Measurements from ENCODE around the gene S100A9. TPM values are rescaled to one million over a fixed set of nuclear protein-coding genes. Genes with fewer than 3 reads are reported as not detected.
A peak's percentile ranks its signal among the peaks of the same experiment; 100 is the strongest.
"Not testable (repeated sequence)": the region's sequence is repeated elsewhere in the genome, so short reads cannot be mapped to it uniquely, and the experiment has no call there.

The S100A9 gene
- total RNA-seq = 88.9 TPM

DNA sequence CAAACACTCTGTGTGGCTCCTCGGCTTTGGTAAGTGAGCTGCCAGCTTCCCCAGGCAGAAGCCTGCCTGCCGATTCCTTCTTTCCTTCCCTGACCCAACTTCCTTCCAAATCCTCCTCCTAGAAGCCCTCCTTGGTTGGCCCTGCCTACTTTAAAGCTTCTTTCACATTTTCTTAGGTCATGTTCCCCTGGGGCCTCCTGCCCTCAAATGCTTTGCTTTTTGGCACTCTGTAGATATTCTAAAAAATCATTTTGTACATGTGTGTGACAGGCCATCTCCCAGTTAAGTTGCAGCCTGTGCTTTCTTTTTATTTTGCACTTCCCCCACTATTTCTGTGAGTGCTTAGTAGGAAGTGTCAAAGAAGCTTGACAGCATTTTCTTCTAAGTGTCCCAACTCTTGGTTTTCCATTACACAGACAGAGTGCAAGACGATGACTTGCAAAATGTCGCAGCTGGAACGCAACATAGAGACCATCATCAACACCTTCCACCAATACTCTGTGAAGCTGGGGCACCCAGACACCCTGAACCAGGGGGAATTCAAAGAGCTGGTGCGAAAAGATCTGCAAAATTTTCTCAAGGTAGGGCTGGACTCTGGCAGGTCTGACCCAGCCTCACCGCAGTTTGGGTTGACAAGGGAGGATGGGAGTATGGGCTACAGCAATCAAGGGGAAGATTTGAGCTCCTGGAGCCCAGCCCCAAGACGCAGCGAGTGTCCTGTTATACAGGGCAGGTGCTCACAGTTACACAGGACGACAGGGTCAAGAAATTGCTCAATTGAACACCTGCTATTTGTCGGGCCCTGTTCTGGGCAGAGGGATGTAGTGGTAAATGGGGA, at the start of gene S100A9:
S100A9 (plus strand) TSS at position 2 of the 838 bp plus-strand sequence; CDS start at position 432, 430 bp downstream.
- peak in 1 of 3 donors; percentile 46 for DNase-seq (ENCODE audit: low read depth in 2 of 3, low spot score in 2 of 3)

DNA sequence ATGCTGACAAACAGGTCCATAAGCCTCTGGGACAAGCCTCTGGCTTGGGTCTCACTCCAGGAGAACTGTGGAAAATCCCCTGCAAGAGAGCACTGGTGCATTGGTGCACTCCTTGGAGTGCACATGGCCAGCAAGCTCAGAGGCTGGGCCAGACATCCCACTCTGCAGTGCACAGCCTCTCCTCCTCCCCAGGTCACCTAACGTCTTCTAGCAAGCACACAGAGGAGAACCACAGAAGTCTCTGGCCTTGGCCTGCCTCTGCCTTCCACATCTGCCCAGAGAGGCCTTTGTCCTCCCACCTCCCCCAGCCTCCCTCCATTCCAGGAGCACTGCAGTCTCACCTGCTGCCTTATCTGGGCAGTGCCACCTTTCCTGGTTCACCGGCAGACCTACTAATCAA, 49.1 kb upstream of the S100A9 start:
- DNase-seq (ENCODE audit: low read depth in 2 of 3, low spot score in 2 of 3) = no peak

DNA sequence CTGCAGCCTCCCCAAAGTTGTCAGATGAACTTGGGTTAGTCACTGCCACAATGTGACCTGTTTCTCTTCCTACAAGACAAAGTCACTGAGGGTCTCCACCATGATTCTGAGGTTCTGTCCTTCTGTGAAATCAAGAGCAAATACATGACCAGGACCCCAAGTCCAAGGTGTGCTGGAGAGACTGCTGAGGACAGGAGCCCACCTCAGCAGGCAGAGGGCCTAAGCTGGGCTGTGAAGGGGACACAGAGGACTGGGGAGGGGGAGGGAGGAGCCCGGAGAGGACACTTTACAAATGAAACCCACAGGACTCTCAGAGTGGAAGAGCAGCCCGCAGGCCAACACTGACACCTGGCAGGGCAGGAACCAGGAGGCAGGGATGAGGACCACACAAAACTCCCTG, 48.2 kb upstream of the S100A9 start:
- no peak for DNase-seq (ENCODE audit: low read depth in 2 of 3, low spot score in 2 of 3)

DNA sequence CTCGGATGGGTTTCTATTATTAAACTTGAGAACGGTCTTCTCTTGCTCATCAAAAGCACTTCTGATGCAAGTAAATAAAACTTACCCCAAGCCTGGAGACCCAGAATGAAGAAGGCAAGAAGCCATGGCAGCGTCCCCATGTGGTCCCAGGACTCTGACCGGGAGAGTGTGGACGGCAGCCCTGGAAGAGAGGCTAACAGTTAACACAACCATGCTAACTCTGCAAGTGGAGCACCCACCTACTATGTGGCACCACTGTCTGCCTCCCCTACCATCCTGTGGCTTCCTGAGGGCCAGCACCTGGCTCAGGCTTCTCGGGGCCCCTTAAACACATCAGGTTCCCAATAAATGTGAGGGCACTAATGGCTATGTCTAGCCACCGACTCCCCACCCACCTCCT, 47.1 kb upstream of the S100A9 start:
- DNase-seq (ENCODE audit: low read depth in 2 of 3, low spot score in 2 of 3) = no peak

DNA sequence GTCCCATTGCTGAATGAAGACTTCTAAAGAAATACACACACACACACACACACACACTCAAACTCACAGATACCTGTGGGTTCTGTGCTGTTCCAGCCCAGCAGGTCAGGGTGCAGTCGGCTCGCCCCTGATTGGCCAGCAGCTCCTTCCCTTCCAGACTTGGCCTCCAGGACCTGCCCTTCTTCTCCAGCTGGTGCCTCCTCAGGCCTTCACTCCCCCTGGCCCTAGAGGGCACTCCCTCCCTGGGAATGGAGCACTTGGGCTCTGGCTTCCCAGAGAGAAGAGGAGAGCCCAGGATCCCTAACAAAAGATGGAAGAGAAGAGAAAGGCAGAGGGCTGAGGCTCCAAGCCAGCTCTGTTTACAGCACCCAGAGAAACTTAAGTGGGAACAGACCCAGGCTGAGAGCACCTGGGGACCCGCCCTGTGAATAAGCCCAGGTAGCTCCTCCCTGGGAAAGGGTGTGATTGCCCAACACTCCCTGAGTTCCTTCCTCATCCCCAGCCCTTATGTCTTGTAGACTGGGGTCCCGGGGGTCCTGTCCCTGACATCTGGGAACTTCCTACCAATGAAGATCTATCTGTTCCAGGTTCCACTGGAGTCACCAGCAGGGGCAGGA, 45.0 kb upstream of the S100A9 start, which contains the start of gene PGLYRP3:
PGLYRP3 (minus strand) TSS at position 383 of the 617 bp plus-strand sequence. CDS start 2,287 bp downstream, outside the sequence.
- DNase-seq (ENCODE audit: low read depth in 2 of 3, low spot score in 2 of 3) = no peak

DNA sequence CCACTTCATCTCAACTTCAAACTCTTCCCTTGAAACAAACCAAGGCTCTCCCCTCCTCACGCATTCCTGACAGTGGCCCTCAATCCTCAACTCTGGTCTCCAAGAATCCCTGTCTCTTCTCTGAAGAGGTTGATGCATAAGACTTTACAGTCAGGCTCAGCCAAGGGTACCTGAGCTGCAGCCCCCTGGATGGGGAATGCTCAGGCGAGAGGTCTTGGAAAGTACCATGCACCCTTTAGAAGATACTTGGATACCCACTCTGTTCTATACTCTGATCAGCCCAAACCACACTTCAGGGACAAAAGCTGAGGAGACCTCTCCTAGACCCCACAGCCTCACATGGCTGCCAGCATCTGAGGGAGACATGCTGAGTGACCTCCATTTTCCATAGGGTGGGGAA, 44.4 kb upstream of the S100A9 start:
- no peak for DNase-seq (ENCODE audit: low read depth in 2 of 3, low spot score in 2 of 3)

DNA sequence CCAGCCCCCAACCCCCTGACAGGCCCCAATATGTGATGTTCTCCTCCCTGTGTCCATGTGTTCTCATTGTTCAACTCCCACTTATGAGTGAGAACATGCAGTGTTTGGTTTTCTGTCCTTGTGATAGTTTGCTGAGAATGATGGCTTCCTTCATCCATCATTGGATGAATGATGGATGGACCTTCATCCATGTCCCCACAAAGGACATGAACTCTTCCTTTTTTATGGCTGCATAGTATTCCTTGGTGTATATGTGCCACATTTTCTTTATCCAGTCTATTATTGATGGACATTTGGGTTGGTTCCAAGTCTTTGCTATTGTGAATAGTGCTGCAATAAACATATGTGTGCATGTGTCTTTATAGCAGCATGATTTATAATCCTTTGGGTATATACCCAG, 43.3 kb upstream of the S100A9 start:
- DNase-seq (ENCODE audit: low read depth in 2 of 3, low spot score in 2 of 3) = not testable (repeated sequence)

DNA sequence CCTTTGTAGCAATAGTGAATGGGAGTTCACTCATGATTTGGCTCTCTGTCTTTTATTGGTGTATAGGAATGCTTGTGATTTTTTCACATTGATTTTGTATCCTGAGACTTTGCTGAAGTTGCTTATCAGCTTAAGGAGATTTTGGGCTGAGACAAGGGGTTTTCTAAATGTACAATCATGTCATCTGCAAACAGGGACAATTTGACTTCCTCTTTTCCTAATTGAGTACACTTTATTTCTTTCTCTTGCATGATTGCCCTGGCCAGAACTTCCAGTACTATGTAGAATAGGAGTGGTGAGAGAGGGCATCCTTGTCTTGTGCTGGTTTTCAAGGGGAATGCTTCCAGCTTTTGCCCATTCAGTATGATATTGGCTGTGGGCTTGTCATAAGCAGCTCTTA, 41.6 kb upstream of the S100A9 start:
- DNase-seq (ENCODE audit: low read depth in 2 of 3, low spot score in 2 of 3) = not testable (repeated sequence)

DNA sequence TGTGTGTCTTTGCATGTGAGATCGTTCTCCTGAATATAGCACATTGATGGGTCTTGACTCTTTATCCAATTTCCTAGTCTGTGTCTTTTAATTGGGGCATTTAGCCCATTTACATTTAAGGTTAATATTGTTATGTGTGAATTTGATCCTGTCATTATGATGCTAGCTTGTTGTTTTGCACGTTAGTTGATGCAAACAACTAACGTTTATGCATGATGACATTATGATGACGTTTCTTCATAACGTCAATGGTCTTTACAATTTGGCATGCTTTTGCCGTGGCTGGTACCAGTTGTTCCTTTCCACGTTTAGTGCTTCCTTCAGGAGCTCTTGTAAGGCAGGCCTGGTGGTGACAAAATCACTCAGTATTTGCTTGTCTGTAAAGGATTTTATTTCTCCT, 39.5 kb upstream of the S100A9 start:
- not testable (repeated sequence) for DNase-seq (ENCODE audit: low read depth in 2 of 3, low spot score in 2 of 3)

DNA sequence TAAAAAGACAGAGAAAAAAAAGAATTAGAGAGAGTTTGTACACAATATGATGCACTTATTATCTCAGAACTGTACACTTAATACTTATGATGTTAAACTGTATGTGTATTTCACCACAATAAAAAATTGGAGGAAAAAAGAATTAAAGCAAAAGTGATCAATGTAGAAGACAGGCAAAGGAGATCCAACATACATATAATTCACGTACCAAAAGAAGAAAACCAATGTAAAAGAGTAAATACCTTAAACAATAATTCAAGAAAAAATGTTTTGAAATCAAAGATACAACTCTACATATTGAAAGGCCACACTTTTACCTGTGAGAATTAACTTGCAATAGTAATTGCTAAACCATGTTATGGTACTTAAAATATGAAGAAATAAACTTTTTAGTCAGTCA, 35.1 kb upstream of the S100A9 start:
- DNase-seq (ENCODE audit: low read depth in 2 of 3, low spot score in 2 of 3) = no peak

DNA sequence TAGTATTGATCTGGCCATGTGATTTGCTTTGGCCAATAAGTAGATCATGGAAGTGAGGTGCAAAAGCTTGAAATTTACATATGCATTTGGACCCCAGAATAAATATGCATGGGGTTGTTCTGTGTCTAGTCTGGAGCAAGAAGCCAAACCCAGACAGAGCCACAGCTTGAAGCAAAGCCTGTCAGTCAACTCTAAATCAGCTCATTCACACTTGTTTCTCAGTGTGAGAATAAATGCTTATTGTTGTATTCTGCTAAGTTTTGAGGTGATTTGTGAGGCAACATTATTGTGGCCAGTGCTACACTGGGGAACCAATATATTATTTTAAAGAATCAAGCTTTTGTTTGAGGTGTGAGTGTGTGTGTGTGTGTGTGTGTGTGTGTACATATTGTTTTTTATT, 32.7 kb upstream of the S100A9 start:
- no peak for DNase-seq (ENCODE audit: low read depth in 2 of 3, low spot score in 2 of 3)

DNA sequence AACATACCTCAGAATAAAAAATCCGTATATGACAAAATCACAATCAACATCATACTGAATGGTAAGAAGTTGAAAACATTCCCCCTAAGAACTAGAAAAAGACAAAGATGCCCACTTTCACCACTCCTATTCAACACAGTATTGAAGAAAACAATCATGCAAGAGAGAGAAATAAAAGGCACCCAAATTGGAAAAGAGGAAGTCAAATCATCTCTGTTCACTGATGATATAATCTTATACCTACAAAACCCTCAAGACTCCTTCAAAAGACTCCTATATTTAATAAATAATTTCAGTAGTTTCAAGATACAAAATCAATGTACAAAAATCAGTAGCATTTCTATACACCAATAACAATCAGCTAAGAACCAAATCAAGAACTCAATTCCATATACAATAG, 23.8 kb upstream of the S100A9 start:
- no peak for DNase-seq (ENCODE audit: low read depth in 2 of 3, low spot score in 2 of 3)

DNA sequence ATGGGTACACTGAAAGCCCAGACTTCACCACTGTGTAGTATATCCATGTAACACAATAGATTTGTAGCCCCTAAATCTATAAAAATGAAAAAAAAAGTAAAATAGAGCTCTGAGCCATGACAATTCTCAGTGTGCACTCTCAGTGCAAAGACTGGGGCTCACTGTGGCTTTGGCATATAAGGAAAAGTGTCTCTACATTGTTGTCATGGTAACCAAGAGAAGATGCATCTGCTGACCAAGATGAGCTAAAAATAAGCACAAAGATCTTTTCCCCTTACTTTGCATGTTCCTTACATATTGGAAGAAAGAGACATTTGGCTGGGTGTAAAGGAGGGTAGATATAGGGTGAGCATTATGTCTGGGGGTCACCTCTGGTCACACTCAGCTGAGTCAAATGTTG, 21.0 kb upstream of the S100A9 start:
- no peak for DNase-seq (ENCODE audit: low read depth in 2 of 3, low spot score in 2 of 3)

DNA sequence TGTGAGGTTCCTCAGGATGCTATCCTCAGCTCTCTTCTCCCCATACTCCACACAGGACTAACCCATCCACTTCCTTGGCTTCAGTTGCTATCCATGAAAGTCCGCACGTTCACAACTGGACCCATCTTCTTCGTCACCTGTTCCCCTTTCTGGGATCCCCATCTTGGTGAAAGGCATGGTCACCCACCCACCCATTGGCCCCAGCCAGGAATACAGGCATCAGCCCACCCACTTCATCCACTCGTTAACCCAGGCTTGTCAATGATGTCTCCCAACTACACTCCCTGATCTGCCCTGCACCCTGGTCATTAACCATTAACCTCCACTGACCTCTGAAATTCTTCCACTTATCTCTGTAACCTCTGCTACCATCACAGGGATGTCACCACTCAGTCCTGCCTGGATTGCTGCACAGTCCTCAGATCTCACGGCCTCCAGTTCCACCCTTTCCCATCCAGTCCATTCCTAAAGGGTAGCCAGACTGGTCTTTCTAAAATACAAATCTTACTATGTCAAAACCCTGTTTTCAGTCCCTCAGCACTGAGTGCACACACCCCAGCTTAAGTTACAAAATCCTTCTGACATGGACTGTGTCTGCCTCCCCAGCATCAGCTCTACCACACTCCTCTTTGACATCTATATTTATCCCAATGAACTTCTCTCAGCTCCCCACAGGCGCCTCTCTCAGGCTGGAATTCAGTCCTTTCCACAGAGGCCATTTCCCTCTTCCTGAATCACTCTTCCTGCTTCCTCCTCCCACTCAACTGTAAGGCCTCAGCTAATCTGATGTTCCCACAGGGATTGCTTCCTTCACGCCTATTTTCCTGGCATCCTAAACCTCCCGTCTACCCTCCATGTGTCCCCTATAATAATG, 19.4 kb upstream of the S100A9 start:
- no peak for DNase-seq (ENCODE audit: low read depth in 2 of 3, low spot score in 2 of 3)

DNA sequence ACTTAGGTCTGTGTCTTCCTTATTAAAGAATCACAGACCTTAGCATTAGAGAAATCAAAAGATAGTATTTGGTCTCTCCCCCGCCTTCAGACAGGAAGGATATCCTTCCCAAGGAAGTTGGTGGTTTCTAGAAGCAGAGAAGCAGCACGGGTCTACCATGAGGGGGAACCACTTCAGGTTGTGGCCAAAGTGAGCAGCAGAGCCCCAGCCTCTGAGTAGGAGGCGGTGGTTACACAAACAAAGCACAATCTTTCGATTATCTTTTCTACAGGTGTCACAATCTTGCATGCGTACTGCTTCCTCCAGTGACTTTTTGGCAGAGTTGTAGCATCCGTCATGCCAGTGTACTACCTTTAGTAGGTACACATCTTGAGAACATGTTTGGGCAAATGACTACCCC, 17.9 kb upstream of the S100A9 start:
- no peak for DNase-seq (ENCODE audit: low read depth in 2 of 3, low spot score in 2 of 3)

DNA sequence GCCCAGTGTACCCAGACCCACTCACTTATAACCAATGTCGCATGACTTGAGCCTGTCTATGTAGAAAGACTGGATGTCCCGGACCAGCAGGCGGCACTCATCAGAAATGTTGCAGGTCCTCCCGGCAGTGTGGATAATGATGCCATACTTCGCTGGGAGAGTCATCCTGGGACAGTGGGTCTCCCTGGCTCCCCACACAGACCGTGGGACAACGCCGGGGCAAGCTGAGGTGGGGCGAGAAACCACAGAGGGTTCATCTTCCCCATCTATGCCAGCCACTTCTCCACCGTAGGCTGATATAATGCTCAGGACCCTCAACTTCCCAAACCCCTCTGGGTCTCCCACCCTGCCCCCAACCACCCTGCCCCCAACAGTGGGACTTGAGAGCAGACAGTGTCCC, 17.3 kb upstream of the S100A9 start:
- no peak for DNase-seq (ENCODE audit: low read depth in 2 of 3, low spot score in 2 of 3)

DNA sequence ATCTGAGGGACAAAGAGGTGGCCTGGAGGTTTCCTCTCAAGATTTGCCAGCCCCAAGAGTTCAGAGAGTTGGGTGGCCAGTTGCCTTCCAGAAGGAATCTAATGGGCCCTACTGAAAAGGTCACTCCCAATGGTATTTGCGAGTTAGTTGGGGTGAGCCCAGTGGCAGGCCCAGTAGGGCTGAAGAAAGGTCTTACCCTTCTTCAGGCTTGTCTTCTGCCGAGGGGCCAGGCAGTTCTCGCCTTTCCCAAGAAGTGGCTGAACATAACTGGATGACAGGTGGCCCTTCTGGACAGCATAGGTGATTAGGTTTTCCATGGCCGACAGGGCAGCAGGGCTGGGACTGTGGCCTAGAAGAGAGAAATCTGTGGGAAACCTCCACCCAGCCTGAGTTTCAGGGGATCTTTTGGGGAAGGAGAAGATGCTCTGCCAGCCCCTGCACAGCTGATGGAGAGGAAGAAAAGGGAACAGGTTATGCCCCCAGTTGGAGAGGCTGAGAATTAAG, 16.2 kb upstream of the S100A9 start:
- no peak for DNase-seq (ENCODE audit: low read depth in 2 of 3, low spot score in 2 of 3)

DNA sequence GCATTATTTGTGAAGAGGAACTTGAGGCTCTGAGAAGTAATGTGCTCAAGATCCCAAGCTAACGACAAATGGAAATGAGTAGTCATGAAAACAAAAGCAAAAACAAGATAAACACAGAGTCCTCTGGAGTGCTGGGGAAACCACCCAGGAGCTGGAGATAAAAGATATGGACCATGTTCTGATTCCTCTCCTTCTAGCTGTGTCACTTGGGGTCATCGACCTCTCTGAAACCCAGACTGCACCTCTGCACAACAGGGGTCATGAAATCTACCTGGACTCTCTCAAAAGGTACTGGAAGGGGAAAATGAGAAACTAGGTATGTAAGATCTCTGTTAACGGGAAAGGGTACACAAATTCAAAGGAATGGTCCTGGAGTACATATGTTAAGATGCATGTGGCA, 15.5 kb upstream of the S100A9 start:
- DNase-seq (ENCODE audit: low read depth in 2 of 3, low spot score in 2 of 3) = no peak

DNA sequence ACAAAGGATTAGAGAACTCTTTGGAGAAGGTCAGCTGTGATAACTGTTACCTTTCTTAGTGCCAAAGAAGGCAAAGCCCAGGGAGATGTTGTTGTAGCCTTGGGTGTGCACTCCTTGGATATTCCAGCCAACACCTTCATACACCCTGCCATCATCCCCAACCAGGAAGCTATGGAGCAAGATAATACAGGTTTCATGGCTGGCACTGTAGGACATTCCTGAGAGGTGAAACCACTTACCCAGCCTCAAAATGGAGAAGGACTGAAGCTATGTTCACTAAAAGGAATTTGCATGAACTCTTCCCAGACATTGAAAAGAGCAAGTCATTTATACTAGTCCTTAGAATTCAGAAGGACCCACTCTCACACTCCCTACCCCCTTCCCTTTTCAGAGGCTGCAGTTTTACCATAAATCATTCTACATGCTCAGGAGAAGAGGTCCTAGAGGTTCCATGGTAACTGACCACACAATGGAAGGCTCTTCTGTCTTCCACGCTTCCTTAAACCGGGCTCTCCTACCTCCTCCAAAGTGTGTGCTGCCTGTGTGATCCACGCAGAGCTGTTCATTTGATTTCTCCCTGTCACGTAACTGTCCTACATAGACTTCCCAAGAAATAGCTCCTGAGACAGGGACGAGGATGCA, 14.5 kb upstream of the S100A9 start:
- DNase-seq (ENCODE audit: low read depth in 2 of 3, low spot score in 2 of 3) = no peak

Data from hematopoietic multipotent progenitor cell (in vitro differentiated cells).